ENCODE data around the gene SAC3D1. TPM values are rescaled to one million over a fixed set of nuclear protein-coding genes. Genes with fewer than 3 reads are reported as not detected.

The SAC3D1 gene
- total and polyA plus RNA-seq, 2 experiments from 2014 or later = 24.6 to 32.7 TPM

DNA sequence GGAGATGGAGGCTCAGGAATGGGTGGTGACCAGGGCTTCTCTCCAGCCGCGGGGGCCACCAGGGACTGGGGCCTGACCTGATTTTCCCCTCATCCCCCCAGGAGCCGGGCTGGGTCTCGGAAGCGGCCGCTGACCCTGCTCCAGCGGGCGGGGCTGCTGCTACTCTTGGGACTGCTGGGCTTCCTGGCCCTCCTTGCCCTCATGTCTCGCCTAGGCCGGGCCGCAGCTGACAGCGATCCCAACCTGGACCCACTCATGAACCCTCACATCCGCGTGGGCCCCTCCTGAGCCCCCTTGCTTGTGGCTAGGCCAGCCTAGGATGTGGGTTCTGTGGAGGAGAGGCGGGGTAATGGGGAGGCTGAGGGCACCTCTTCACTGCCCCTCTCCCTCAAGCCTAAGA, 46.8 kb downstream of the SAC3D1 start:
- DNase-seq (ENCODE audit: low read depth in 1 of 2, low spot score in 1 of 2) = no peak
- TF ChIP-seq, protein P1, sequence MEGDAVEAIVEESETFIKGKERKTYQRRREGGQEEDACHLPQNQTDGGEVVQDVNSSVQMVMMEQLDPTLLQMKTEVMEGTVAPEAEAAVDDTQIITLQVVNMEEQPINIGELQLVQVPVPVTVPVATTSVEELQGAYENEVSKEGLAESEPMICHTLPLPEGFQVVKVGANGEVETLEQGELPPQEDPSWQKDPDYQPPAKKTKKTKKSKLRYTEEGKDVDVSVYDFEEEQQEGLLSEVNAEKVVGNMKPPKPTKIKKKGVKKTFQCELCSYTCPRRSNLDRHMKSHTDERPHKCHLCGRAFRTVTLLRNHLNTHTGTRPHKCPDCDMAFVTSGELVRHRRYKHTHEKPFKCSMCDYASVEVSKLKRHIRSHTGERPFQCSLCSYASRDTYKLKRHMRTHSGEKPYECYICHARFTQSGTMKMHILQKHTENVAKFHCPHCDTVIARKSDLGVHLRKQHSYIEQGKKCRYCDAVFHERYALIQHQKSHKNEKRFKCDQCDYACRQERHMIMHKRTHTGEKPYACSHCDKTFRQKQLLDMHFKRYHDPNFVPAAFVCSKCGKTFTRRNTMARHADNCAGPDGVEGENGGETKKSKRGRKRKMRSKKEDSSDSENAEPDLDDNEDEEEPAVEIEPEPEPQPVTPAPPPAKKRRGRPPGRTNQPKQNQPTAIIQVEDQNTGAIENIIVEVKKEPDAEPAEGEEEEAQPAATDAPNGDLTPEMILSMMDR (IDR thresholded peaks at IDR 0.05; ENCODE audit: low read depth, low read length) = no peak
- peaks cover 11% of the 10 kb centered on the region for H3K36me3 ChIP-seq

DNA sequence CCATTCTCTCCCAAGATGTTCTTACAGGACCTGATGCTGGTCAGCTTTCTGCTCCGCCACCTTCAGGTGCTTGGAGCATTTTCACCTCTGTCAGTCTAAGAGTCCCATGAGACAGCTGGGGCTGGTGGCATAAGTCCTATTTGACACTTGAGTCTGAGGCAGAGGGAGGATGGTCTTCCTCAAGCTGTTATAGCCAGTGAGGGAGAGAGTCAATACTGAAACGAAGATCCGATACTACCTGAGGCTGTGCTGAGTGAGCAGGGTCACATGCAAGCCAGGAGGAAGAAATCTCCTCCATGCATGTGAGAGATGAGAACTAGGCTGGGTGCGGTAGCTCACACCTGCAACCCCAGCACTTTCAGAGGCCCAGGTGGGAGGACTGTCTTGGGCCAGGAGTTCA, 48.6 kb downstream of the SAC3D1 start:
- DNase-seq (ENCODE audit: low read depth in 1 of 2, low spot score in 1 of 2) = no peak
- H3K27ac ChIP-seq = no peak overlapping the region
- no peaks in the 10 kb centered on the region for H3K4me1 ChIP-seq (ENCODE audit: low read depth)
- no peak overlapping the region for H3K4me3 ChIP-seq
- TF ChIP-seq, protein P1 (IDR thresholded peaks at IDR 0.05; ENCODE audit: low read depth, low read length) = no peak
- no peaks in the 10 kb centered on the region for H3K27me3 ChIP-seq
- H3K36me3 ChIP-seq = peaks cover 11% of the 10 kb centered on the region
- H3K9me3 ChIP-seq (ENCODE audit: low read depth) = no peaks in the 10 kb centered on the region

More for the DNA sequence above, 46.8 kb downstream of the SAC3D1 start:
- Histone ChIP-seq H3K27me3 (no peaks in the 10 kb centered on the region), H3K4me1 (ENCODE audit: low read depth) (no peaks in the 10 kb centered on the region), H3K4me3 (no peak overlapping the region), H3K27ac (no peak overlapping the region), H3K9me3 (ENCODE audit: low read depth) (no peaks in the 10 kb centered on the region)

DNA sequence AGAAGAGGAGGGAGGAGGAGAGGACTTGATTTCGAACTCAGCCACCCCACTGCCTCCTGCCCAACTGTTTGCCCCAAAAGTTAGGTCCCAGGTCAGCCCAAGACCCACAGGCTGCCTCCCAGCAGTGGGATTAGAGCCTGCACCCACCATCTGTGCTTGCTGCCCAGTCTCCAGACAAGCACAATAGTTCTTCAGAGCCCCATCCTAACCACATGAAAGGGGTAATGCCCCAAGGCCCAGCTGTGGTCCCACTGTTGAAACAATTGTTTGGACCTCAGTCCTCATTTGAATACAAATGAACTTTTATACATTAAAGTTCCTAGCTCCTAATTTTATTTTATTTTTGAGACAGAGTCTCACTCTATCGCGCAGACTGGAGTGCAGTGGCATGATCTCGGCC, 49.6 kb downstream of the SAC3D1 start:
- TF ChIP-seq, protein P1 (IDR thresholded peaks at IDR 0.05; ENCODE audit: low read depth, low read length) = no peak
- Histone ChIP-seq H3K27me3 (no peaks in the 10 kb centered on the region), H3K4me1 (ENCODE audit: low read depth) (no peaks in the 10 kb centered on the region), H3K4me3 (no peak overlapping the region), H3K27ac (no peak overlapping the region), H3K9me3 (ENCODE audit: low read depth) (no peaks in the 10 kb centered on the region), H3K36me3 (peaks cover 7% of the 10 kb centered on the region)
- DNase-seq (ENCODE audit: low read depth in 1 of 2, low spot score in 1 of 2) = no peak

Other genes starting within 250 kb of the SAC3D1 start
- gene MAP4K2, start 238.0 kb upstream of the SAC3D1 start, total RNA-seq = 24.3 and 35.9 TPM in 2 replicates
- gene MAP4K2, start 238.0 kb upstream of the SAC3D1 start, polyA plus RNA-seq = 16.1 and 31.1 TPM in 2 replicates
- 26.7 and 27.7 TPM in 2 replicates for gene MEN1, start 230.7 kb upstream of the SAC3D1 start, total RNA-seq
- gene MEN1, start 230.7 kb upstream of the SAC3D1 start, polyA plus RNA-seq = 57.5 and 62.1 TPM in 2 replicates
- gene CDC42BPG, start 196.6 kb upstream of the SAC3D1 start, total RNA-seq = 4.6 and 10.1 TPM in 2 replicates
- gene CDC42BPG, start 196.6 kb upstream of the SAC3D1 start, polyA plus RNA-seq = 2.2 and 3.5 TPM in 2 replicates
- 119 and 160 TPM in 2 replicates for gene EHD1, start 162.6 kb upstream of the SAC3D1 start, total RNA-seq
- 57.4 and 70.0 TPM in 2 replicates for gene EHD1, start 162.6 kb upstream of the SAC3D1 start, polyA plus RNA-seq
- 33.9 and 36.2 TPM in 2 replicates for gene ATG2A, start 124.0 kb upstream of the SAC3D1 start, total RNA-seq
- 8.1 and 13.3 TPM in 2 replicates for gene ATG2A, start 124.0 kb upstream of the SAC3D1 start, polyA plus RNA-seq
- gene PPP2R5B, start 116.5 kb upstream of the SAC3D1 start, total RNA-seq = 26.2 and 29.2 TPM in 2 replicates
- 29.2 and 30.7 TPM in 2 replicates for gene PPP2R5B, start 116.5 kb upstream of the SAC3D1 start, polyA plus RNA-seq
- gene GPHA2, start 105.3 kb upstream of the SAC3D1 start, total RNA-seq = not detected in 2 replicates
- 0.60 TPM in 1 of 2 replicates, not detected in the other for gene GPHA2, start 105.3 kb upstream of the SAC3D1 start, polyA plus RNA-seq
- not detected in 2 replicates for gene MAJIN, start 69.1 kb upstream of the SAC3D1 start, total RNA-seq
- 0.06 TPM in 1 of 2 replicates, not detected in the other for gene MAJIN, start 69.1 kb upstream of the SAC3D1 start, polyA plus RNA-seq
- 0.21 and 0.25 TPM in 2 replicates for gene BATF2, start 44.2 kb upstream of the SAC3D1 start, total RNA-seq
- gene BATF2, start 44.2 kb upstream of the SAC3D1 start, polyA plus RNA-seq = not detected in 2 replicates
- gene ARL2, start 27.1 kb upstream of the SAC3D1 start, total RNA-seq = 189 and 224 TPM in 2 replicates
- gene ARL2, start 27.1 kb upstream of the SAC3D1 start, polyA plus RNA-seq = 230 and 246 TPM in 2 replicates
- 24.5 and 33.0 TPM in 2 replicates for gene SNX15, start 13.8 kb upstream of the SAC3D1 start, total RNA-seq
- gene SNX15, start 13.8 kb upstream of the SAC3D1 start, polyA plus RNA-seq = 38.4 and 41.3 TPM in 2 replicates
- gene NAALADL1, start 17.3 kb downstream of the SAC3D1 start, total RNA-seq = 2.3 TPM in 1 of 2 replicates, not detected in the other
- gene NAALADL1, start 17.3 kb downstream of the SAC3D1 start, polyA plus RNA-seq = 0.59 and 0.84 TPM in 2 replicates
- 14.6 and 18.1 TPM in 2 replicates for gene CDCA5, start 42.8 kb downstream of the SAC3D1 start, total RNA-seq
- 14.2 and 21.7 TPM in 2 replicates for gene CDCA5, start 42.8 kb downstream of the SAC3D1 start, polyA plus RNA-seq
- gene ZFPL1, start 43.0 kb downstream of the SAC3D1 start, total RNA-seq = 56.3 and 68.0 TPM in 2 replicates
- 57.4 and 72.2 TPM in 2 replicates for gene ZFPL1, start 43.0 kb downstream of the SAC3D1 start, polyA plus RNA-seq
- 620 and 755 TPM in 2 replicates for gene VPS51, start 55.0 kb downstream of the SAC3D1 start, total RNA-seq
- 77.9 and 103 TPM in 2 replicates for gene VPS51, start 55.0 kb downstream of the SAC3D1 start, polyA plus RNA-seq
- 186 and 295 TPM in 2 replicates for gene TM7SF2, start 70.7 kb downstream of the SAC3D1 start, total RNA-seq
- gene TM7SF2, start 70.7 kb downstream of the SAC3D1 start, polyA plus RNA-seq = 197 and 277 TPM in 2 replicates
- 22.6 and 31.8 TPM in 2 replicates for gene ZNHIT2, start 76.5 kb downstream of the SAC3D1 start, total RNA-seq
- gene ZNHIT2, start 76.5 kb downstream of the SAC3D1 start, polyA plus RNA-seq = 19.5 and 32.8 TPM in 2 replicates
- gene FAU, start 80.9 kb downstream of the SAC3D1 start, total RNA-seq = 882 and 1,183 TPM in 2 replicates
- 398 and 546 TPM in 2 replicates for gene FAU, start 80.9 kb downstream of the SAC3D1 start, polyA plus RNA-seq
- gene MRPL49, start 81.1 kb downstream of the SAC3D1 start, total RNA-seq = 99.3 and 122 TPM in 2 replicates
- gene MRPL49, start 81.1 kb downstream of the SAC3D1 start, polyA plus RNA-seq = 78.2 and 90.4 TPM in 2 replicates
- gene SYVN1, start 93.3 kb downstream of the SAC3D1 start, total RNA-seq = 15.9 and 16.8 TPM in 2 replicates
- gene SYVN1, start 93.3 kb downstream of the SAC3D1 start, polyA plus RNA-seq = 13.9 and 16.2 TPM in 2 replicates
- gene SPDYC, start 129.0 kb downstream of the SAC3D1 start, total RNA-seq = 0.24 TPM in 1 of 2 replicates, not detected in the other
- gene SPDYC, start 129.0 kb downstream of the SAC3D1 start, polyA plus RNA-seq = not detected in 2 replicates
- 131 and 185 TPM in 2 replicates for gene CAPN1, start 140.7 kb downstream of the SAC3D1 start, total RNA-seq
- gene CAPN1, start 140.7 kb downstream of the SAC3D1 start, polyA plus RNA-seq = 118 and 156 TPM in 2 replicates
- 20.3 and 21.2 TPM in 2 replicates for gene POLA2, start 220.8 kb downstream of the SAC3D1 start, total RNA-seq
- gene POLA2, start 220.8 kb downstream of the SAC3D1 start, polyA plus RNA-seq = 20.3 and 31.7 TPM in 2 replicates

All from cardiac muscle cell (in vitro differentiated cells and primary cell).